HEK293 (cell line): ENCODE data around the gene NEURL2.

ENCODE experiments used
- SP2 ChIP-seq: fragments of 450-650 bp; formaldehyde crosslinking; IDR thresholded peaks from 2 replicates; pipeline ENCODE4 v1.5.1; 2016; ENCODE audit warnings: missing biosample characterization, missing genetic modification characterization
- ZBTB49 ChIP-seq: fragments of 450-650 bp; formaldehyde crosslinking; IDR thresholded peaks from 2 replicates; pipeline ENCODE4 v1.5.1; 2016; ENCODE audit warnings: missing biosample characterization, missing genetic modification characterization, low read depth
- ZFP41 ChIP-seq: fragments of 450-650 bp; formaldehyde crosslinking; IDR thresholded peaks from 2 replicates; pipeline ENCODE4 v1.5.1; 2016; ENCODE audit warnings: missing biosample characterization, missing genetic modification characterization, borderline replicate concordance
- ZNF140 ChIP-seq: fragments of 450-650 bp; formaldehyde crosslinking; IDR thresholded peaks from 2 replicates; pipeline ENCODE4 v1.5.1; 2016; ENCODE audit warnings: missing biosample characterization, missing genetic modification characterization
- ZNF324 ChIP-seq: fragments of 450-650 bp; formaldehyde crosslinking; IDR thresholded peaks from 2 replicates; pipeline ENCODE4 v1.5.1; 2016; ENCODE audit warnings: missing biosample characterization, missing genetic modification characterization
- ZNF510 ChIP-seq: fragments of 450-650 bp; formaldehyde crosslinking; IDR thresholded peaks from 2 replicates; pipeline ENCODE4 v1.5.1; 2018; ENCODE audit warnings: mild to moderate bottlenecking, missing genetic modification characterization, missing biosample characterization; ENCODE audit not compliant: insufficient replicate concordance
- ZNF558 ChIP-seq: fragments of 450-650 bp; formaldehyde crosslinking; IDR thresholded peaks from 2 replicates; pipeline ENCODE4 v1.5.1; 2016; ENCODE audit warnings: missing biosample characterization, missing genetic modification characterization
- ZNF658 ChIP-seq: fragments of 450-650 bp; formaldehyde crosslinking; IDR thresholded peaks from 2 replicates; pipeline ENCODE4; 2016; ENCODE audit warnings: missing biosample characterization, missing genetic modification characterization
- TF ChIP-seq, protein P1 (sequence below): fragments of 450-650 bp; formaldehyde crosslinking; IDR thresholded peaks from 2 replicates; pipeline ENCODE4 v1.5.1; 2016; ENCODE audit warnings: missing biosample characterization, missing genetic modification characterization
- TF ChIP-seq, protein P2 (sequence below): fragments of 450-650 bp; formaldehyde crosslinking; IDR thresholded peaks from 2 replicates; pipeline ENCODE4 v1.5.1; 2016; ENCODE audit warnings: missing biosample characterization, missing genetic modification characterization
- TF ChIP-seq, protein P3 (sequence below): fragments of 450-650 bp; formaldehyde crosslinking; IDR thresholded peaks from 2 replicates; pipeline ENCODE4 v1.5.1; 2016; ENCODE audit warnings: missing biosample characterization, missing genetic modification characterization
- TF ChIP-seq, protein P4 (sequence below): fragments of 450-650 bp; IDR thresholded peaks from 2 replicates; pipeline ENCODE4 v1.5.1; 2018; ENCODE audit warnings: missing biosample characterization, mild to moderate bottlenecking, missing genetic modification characterization

GRCh38 chr20:45925821-45926506 lies 35.0 kb upstream of the NEURL2 start:
- no peak for TF ChIP-seq ZNF510
- TF ChIP-seq, protein P1, sequence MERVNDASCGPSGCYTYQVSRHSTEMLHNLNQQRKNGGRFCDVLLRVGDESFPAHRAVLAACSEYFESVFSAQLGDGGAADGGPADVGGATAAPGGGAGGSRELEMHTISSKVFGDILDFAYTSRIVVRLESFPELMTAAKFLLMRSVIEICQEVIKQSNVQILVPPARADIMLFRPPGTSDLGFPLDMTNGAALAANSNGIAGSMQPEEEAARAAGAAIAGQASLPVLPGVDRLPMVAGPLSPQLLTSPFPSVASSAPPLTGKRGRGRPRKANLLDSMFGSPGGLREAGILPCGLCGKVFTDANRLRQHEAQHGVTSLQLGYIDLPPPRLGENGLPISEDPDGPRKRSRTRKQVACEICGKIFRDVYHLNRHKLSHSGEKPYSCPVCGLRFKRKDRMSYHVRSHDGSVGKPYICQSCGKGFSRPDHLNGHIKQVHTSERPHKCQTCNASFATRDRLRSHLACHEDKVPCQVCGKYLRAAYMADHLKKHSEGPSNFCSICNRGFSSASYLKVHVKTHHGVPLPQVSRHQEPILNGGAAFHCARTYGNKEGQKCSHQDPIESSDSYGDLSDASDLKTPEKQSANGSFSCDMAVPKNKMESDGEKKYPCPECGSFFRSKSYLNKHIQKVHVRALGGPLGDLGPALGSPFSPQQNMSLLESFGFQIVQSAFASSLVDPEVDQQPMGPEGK, result no peak
- TF ChIP-seq, protein P2, sequence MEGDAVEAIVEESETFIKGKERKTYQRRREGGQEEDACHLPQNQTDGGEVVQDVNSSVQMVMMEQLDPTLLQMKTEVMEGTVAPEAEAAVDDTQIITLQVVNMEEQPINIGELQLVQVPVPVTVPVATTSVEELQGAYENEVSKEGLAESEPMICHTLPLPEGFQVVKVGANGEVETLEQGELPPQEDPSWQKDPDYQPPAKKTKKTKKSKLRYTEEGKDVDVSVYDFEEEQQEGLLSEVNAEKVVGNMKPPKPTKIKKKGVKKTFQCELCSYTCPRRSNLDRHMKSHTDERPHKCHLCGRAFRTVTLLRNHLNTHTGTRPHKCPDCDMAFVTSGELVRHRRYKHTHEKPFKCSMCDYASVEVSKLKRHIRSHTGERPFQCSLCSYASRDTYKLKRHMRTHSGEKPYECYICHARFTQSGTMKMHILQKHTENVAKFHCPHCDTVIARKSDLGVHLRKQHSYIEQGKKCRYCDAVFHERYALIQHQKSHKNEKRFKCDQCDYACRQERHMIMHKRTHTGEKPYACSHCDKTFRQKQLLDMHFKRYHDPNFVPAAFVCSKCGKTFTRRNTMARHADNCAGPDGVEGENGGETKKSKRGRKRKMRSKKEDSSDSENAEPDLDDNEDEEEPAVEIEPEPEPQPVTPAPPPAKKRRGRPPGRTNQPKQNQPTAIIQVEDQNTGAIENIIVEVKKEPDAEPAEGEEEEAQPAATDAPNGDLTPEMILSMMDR (tag by site-specific recombination), result no peak
- TF ChIP-seq, protein P3, sequence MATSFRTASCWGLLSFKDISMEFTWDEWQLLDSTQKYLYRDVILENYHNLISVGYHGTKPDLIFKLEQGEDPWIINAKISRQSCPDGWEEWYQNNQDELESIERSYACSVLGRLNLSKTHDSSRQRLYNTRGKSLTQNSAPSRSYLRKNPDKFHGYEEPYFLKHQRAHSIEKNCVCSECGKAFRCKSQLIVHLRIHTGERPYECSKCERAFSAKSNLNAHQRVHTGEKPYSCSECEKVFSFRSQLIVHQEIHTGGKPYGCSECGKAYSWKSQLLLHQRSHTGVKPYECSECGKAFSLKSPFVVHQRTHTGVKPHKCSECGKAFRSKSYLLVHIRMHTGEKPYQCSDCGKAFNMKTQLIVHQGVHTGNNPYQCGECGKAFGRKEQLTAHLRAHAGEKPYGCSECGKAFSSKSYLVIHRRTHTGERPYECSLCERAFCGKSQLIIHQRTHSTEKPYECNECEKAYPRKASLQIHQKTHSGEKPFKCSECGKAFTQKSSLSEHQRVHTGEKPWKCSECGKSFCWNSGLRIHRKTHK (tag by site-specific recombination), result no peak
- no peak for TF ChIP-seq ZBTB49 (tag by site-specific recombination)
- TF ChIP-seq ZNF558 (tag by site-specific recombination), result no peak
- TF ChIP-seq ZNF140 (tag by site-specific recombination), result no peak
- TF ChIP-seq ZNF658 (tag by site-specific recombination), result no peak
- TF ChIP-seq, protein P4, sequence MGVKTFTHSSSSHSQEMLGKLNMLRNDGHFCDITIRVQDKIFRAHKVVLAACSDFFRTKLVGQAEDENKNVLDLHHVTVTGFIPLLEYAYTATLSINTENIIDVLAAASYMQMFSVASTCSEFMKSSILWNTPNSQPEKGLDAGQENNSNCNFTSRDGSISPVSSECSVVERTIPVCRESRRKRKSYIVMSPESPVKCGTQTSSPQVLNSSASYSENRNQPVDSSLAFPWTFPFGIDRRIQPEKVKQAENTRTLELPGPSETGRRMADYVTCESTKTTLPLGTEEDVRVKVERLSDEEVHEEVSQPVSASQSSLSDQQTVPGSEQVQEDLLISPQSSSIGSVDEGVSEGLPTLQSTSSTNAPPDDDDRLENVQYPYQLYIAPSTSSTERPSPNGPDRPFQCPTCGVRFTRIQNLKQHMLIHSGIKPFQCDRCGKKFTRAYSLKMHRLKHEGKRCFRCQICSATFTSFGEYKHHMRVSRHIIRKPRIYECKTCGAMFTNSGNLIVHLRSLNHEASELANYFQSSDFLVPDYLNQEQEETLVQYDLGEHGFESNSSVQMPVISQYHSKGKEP (tag by site-specific recombination), result no peak
- no peak for TF ChIP-seq ZNF324 (tag by site-specific recombination)
- TF ChIP-seq ZFP41, result no peak
- no peak for TF ChIP-seq SP2 (tag by site-specific recombination)
